Daoy (cell line): ENCODE measurements around the gene UPF3A. TPM values are rescaled to one million over a fixed set of nuclear protein-coding genes. Genes with fewer than 3 reads are reported as not detected.
"Not testable (repeated sequence)": the region's sequence is repeated elsewhere in the genome, so short reads cannot be mapped to it uniquely, and the experiment has no call there.

ENCODE experiments used
- DNase-seq: peaks from one replicate; pipeline ENCODE4 v3.0.0-alpha.2; 2015; ENCODE audit warnings: low read depth
- total RNA-seq: library from RNA; depleted of rRNA; stranded (reverse); fragments of >200 nt; shearing (Covaris generic); gene quantifications from 2 replicates; pipeline ENCODE4 v1.2.3, GENCODE V29; 2014; rRNA removed

Gene UPF3A
- total RNA-seq, 1 experiment from 2014 or later, result 14.3 TPM

- no peak for DNase-seq
These were observed 53.1 kb downstream of the UPF3A start for GRCh38 chr13:114334305-114335053.

GRCh38 chr13:114336457-114336856 is 55.1 kb downstream of the UPF3A start:
- not testable (repeated sequence) for DNase-seq

- DNase-seq, result no peak
These were observed 57.6 kb downstream of the UPF3A start for GRCh38 chr13:114338959-114339358.

- DNase-seq, result peak; percentile 52
These were observed 58.6 kb downstream of the UPF3A start for GRCh38 chr13:114339857-114340534.

- no peak for DNase-seq
These were observed 59.8 kb downstream of the UPF3A start for GRCh38 chr13:114341003-114341777.

GRCh38 chr13:114347256-114347655 is 65.9 kb downstream of the UPF3A start:
- not testable (repeated sequence) for DNase-seq

- peak; percentile 30 for DNase-seq
These were observed 71.4 kb downstream of the UPF3A start for GRCh38 chr13:114352763-114353162.

- not testable (repeated sequence) for DNase-seq
These were observed 72.0 kb downstream of the UPF3A start for GRCh38 chr13:114353382-114353781.

Other genes with a start within 250 kb of the UPF3A start
- gene RASA3, start 149.0 kb upstream of the UPF3A start, total RNA-seq, result 12.0 and 13.2 TPM in 2 replicates
- gene CFAP97D2, start 102.3 kb upstream of the UPF3A start, total RNA-seq, result not detected in 2 replicates
- gene CDC16, start 46.7 kb upstream of the UPF3A start, total RNA-seq, result 19.0 and 19.5 TPM in 2 replicates
- 5.2 and 11.8 TPM in 2 replicates for gene CHAMP1, start 32.9 kb downstream of the UPF3A start, total RNA-seq